GM06990 (cell line): ENCODE measurements around the gene GAS7.

Experiments used
- DNase-seq: peaks from one replicate; pipeline ENCODE4 v3.0.0-alpha.2; 2011; ENCODE audit not compliant: insufficient read length; ENCODE audit errors: extremely low read depth
- H3K27me3 ChIP-seq: replicated peaks from 2 replicates; pipeline ENCODE4 v1.6.0; 2011; ENCODE audit warnings: low read length; ENCODE audit not compliant: control insufficient read depth, insufficient read depth
- H3K36me3 ChIP-seq: 2 replicates; pipeline ENCODE4 v1.5.1; 2011; ENCODE audit warnings: low read length; ENCODE audit not compliant: control insufficient read depth, insufficient read depth
- H3K4me3 ChIP-seq: replicated peaks from 2 replicates; pipeline ENCODE4 v1.5.1; 2011; ENCODE audit warnings: low read depth, mild to moderate bottlenecking, control low read depth, low read length
- TF ChIP-seq, protein P1 (sequence below): IDR thresholded peaks from 2 replicates; pipeline ENCODE4 v1.5.1; 2011; ENCODE audit warnings: low read length, control low read depth, mild to moderate bottlenecking, inconsistent platforms; ENCODE audit not compliant: insufficient read depth, poor library complexity, severe bottlenecking

Gene GAS7

DNA sequence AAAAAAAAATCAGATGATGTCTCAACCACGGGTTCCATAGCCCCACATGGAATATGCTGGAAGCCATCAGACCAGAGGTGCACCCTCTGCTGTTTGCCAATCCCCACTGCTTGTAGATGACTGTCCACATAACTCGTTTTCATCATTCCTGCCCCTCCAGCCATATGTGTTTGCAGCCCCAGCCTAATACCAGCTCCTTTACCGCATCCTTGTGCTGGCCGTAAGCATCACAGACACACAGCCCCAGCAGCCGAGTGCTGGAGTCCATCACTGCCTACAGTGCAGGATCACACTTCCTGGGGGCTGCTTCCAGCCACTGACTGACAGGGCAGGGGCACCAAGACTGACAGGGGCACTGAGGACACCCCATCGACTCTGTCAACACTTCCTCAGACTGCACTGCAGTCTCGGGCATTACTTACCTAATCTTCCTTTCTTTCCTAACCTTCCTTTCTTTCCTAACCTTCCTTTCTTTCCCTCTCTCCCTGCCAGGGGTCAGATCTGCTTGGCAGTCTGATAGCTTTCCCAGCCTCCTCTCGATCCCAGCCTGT lies 298.3 kb downstream of the GAS7 start:
- Histone ChIP-seq H3K4me3 (no peak overlapping the region), H3K36me3 (no peaks in the 10 kb centered on the region), H3K27me3 (peaks cover 1% of the 10 kb centered on the region; the same call in 1 of the 2 replicates)
- TF ChIP-seq, protein P1, sequence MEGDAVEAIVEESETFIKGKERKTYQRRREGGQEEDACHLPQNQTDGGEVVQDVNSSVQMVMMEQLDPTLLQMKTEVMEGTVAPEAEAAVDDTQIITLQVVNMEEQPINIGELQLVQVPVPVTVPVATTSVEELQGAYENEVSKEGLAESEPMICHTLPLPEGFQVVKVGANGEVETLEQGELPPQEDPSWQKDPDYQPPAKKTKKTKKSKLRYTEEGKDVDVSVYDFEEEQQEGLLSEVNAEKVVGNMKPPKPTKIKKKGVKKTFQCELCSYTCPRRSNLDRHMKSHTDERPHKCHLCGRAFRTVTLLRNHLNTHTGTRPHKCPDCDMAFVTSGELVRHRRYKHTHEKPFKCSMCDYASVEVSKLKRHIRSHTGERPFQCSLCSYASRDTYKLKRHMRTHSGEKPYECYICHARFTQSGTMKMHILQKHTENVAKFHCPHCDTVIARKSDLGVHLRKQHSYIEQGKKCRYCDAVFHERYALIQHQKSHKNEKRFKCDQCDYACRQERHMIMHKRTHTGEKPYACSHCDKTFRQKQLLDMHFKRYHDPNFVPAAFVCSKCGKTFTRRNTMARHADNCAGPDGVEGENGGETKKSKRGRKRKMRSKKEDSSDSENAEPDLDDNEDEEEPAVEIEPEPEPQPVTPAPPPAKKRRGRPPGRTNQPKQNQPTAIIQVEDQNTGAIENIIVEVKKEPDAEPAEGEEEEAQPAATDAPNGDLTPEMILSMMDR, result no peak
- DNase-seq, result no peak

DNA sequence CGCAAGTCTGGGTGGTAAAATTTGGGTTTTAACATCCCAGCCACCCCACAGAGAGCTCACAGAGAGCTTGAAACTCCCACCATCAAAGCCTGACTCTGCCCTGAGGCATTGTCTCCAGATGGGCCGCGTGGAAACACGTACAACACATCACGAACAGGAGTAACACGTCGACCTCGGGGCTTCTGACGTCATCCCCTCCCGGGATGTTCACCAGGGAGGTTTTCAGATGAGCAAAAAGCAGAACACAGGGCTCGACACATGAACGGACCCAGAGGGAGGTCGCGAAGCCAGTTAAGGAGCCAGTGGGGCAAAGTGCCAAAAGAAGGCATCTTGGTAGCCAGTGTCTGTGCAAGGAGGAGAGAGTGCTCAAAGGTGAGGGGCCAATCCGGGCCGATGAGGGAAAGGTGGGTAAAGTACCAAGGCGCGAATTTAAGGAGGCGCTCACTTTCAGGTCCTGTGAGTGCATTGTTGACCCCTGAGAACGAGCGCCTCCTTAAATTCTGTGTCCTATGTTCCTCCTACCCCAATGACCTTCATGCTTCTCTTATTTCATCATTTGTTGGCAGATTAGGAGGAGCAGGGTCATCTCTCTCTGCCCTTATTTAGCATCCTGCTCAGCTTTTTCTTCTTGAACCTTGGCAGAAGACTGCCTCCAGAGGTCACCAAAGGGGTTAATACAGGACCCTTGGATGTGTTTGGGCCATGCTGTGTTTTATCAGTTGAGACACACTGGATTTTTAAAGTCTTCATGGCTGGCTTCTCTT lies 298.9 kb downstream of the GAS7 start:
- no peak for DNase-seq
- Histone ChIP-seq H3K4me3 (no peak overlapping the region), H3K27me3 (peaks cover 1% of the 10 kb centered on the region; the same call in 1 of the 2 replicates), H3K36me3 (no peaks in the 10 kb centered on the region)
- TF ChIP-seq, protein P1, result no peak

DNA sequence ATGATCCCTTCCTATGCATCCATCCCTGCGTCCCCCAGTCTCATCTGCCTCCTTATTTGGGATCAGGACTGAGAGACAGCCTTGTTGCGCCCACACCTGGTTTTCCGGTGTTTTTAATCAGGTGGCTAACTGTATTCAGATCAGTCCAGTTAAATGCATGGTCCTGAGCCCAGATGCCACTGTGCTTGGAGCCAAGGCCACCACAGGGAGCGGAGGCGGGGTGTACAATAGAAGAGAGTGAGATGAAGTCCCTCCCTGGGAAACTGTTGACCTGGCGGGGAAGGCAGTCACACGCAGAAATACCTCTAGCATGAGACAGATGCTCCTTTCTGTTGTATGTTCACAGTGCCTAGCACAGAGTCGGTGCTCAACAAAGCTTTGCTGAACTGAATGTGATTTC lies 299.6 kb downstream of the GAS7 start:
- H3K27me3 ChIP-seq, result peaks cover 1% of the 10 kb centered on the region; the same call in 1 of the 2 replicates
- no peak for DNase-seq
- no peak overlapping the region for H3K4me3 ChIP-seq
- TF ChIP-seq, protein P1, result no peak
- H3K36me3 ChIP-seq, result no peaks in the 10 kb centered on the region

DNA sequence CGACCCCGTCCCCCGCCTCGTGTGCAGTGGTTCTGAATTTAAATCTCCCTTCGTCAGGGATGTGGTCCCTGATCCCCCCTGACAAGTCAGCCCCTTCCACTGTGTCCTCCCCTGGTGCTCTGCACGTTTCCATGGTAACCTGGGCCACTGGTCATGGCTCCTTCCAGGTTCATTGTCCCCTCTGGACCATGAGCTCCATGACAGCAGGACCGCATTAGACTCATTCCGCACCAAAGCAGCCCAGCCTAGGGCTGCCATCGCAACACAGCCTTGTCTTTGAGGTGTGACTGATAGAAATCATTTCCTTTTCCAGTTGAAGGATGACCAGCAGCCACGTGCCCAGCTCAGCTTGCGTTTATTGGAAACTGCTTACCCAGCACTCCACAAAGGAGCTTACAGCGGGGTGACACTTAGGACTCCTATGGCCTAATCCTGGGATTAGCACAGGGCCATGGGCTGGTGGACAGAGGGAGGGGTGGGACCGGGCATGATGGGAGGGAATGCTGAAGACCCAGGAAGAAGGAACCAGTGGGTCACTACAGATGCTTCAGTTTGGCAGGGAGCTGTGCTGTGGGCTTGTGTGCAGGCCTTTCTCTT lies 300.9 kb downstream of the GAS7 start:
- TF ChIP-seq, protein P1, result no peak
- no peaks in the 10 kb centered on the region for H3K36me3 ChIP-seq
- peaks cover 1% of the 10 kb centered on the region; the same call in 1 of the 2 replicates for H3K27me3 ChIP-seq
- no peak for DNase-seq
- no peak overlapping the region for H3K4me3 ChIP-seq

DNA sequence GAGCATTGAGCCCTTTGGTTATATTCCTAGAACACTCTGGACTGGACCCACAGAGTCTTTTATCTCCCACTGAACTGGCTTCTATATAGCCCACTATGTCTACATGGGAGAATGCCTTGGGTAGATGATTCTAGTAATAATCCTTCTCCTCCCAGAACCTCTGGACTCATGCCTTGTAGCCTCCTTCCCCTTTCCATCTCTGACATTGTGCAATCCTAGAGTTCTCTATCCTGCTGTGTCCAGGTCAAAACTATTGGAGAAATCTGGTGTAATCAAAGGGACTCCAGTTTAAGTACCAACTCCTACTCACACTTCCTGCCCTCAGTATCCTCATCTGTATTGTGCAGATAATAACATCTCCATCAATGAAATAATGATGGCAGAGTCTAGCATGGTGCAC lies 302.5 kb downstream of the GAS7 start:
- TF ChIP-seq, protein P1, result no peak
- no peak for DNase-seq
- Histone ChIP-seq H3K4me3 (no peak overlapping the region), H3K27me3 (peaks cover 1% of the 10 kb centered on the region; the same call in 1 of the 2 replicates), H3K36me3 (no peaks in the 10 kb centered on the region)
